NCI-H69 (cell line): Measurements from ENCODE around the gene AQP5.

ENCODE experiments used
- DNase-seq: peaks from one replicate; lab custom pipeline; 2025; lab: John Stamatoyannopoulos, UW

The AQP5 gene

DNA sequence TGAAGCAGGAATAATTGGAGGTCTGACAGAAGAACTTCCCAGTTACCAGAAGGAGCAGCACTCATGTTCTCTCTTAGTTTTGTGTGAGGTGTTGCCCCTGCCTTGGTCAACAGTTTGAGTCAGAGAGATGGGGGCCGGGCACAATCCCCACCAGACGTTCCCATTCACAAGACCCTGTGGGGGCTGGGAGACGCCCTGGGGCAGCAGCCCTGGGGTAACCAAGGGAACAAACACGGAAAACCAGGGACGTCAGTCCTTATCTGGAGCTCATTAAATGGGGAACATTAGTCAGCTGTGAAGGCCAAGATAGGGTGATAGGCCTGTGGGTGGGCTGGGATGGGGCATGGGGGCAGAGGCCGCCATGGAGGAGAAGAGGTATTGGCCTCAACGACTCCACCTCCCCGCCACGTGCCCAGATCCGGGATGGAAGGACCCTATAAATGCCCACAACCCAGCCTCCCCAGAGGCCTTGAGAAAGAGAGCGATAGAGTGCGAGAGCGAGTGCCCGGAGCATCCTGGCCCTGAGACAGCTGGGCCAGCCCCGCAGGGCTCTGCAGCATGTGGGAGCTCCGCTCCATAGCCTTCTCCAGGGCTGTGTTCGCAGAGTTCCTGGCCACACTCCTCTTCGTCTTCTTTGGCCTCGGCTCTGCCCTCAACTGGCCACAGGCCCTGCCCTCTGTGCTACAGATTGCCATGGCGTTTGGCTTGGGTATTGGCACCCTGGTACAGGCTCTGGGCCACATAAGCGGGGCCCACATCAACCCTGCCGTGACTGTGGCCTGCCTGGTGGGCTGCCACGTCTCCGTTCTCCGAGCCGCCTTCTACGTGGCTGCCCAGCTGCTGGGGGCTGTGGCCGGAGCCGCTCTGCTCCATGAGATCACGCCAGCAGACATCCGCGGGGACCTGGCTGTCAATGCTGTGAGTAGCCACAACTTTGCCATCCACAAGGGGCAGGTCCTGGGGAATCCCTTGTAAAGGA lies 11.1 kb upstream of the AQP5 start, which contains the start of gene AQP2:
AQP2 (plus strand) TSS at position 465 of the 979 bp plus-strand sequence; CDS start at position 559, 94 bp downstream.
- no peak for DNase-seq

- DNase-seq, result no peak
Measured at GRCh38 chr12:49951411-49952240, 10.0 kb upstream of the AQP5 start.

DNA sequence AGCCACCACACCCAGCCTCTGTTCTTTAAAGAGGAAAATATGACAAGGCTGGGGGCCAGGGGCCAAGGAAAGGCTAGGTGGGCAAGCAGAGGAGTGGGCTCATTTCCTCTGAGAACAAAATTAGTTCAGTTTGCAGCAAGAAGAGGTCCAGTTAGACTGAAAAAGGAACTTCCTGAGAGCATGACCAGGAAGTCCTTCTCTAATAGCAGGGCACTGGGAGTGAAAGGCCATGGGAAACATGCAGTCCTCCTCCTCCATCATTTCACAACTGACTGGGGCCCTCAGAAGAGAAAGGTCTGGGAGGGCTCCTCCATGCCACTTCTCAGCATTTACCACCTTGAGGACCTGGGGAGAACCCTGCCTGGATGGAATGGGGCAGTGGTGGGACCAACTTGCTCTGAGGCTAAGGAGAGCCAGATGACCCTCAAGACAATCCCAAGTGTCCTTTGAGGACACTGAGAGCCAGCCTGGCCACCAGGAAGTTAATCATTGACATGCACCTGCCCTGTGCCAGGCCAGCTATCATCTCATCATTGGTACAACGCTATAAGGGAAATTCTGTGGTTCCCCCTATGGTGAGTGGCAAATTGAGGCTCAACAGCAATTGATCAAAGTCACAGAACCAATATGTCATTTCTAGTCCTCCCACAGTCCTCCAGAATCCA lies 9.1 kb upstream of the AQP5 start:
- no peak for DNase-seq

GRCh38 chr12:49953151-49953550 lies 8.5 kb upstream of the AQP5 start:
- DNase-seq, result no peak

DNA sequence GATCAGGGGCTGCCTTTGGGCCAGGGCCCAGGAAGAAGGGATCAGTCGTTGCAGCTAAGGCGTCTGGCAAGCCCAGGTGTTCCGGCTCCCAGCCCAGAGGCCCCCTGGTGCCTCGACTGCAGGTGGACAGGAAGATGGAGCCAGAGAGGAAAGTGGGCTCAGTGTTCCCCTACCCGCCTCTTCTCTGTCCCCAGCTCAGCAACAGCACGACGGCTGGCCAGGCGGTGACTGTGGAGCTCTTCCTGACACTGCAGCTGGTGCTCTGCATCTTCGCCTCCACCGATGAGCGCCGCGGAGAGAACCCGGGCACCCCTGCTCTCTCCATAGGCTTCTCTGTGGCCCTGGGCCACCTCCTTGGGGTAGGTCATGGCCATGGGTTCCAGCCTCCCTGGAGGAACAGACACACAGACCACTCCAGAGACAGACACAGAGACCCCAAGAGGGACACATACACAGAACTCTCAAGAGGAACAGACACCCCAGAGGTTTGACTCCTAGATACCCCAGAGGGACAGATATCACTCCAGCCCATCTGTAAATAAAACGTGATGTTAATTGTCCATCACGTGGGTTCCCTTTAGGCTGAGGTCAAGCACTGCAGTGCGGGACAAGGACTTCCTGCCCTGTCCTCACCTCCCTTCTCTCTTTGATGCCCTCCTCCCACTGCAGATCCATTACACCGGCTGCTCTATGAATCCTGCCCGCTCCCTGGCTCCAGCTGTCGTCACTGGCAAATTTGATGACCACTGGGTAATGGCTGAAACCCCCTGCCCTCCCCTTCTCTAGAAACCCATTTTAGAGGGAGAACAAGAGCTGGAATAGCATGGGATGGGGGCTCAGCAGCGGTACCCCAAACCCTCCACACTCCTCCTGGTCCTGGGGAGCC lies 7.5 kb upstream of the AQP5 start:
- DNase-seq, result no peak

DNA sequence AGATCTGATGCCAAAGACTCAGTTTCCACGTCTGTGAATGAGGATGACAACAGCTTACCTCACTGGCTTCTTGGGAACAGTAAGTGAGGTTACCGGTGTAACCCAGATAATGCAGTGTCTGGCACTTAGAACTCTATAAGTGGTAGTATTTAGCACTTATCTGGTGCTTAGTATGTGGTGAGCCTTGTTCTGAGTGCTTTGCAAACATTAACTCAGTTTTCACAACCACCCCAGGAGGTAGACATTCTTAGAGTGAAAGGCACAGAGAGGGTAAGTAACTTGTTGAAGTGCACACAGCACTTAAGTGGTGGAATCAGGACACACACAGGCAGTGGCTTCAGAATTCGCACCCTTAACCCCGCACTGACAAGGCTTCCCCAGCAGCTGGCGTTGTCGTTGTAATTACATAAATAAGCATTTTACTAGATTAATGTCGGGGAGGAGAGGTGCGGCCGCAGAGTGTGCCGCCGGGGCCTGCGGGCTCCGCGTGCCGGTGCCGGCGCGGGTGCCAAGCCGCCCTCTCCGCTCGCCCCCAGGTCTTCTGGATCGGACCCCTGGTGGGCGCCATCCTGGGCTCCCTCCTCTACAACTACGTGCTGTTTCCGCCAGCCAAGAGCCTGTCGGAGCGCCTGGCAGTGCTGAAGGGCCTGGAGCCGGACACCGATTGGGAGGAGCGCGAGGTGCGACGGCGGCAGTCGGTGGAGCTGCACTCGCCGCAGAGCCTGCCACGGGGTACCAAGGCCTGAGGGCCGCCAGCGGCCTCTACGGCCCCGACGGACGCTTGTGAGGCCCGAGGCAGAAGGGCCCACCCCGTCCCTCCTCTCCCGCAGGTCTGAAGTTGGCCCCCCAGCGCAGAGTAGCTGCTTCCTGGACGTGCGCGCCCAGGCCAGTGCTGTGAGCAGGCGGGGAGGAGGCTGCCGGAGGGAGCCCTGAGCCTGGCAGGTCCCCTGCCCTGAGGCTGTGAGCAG lies 6.5 kb upstream of the AQP5 start:
- DNase-seq, result peak; percentile 17

DNA sequence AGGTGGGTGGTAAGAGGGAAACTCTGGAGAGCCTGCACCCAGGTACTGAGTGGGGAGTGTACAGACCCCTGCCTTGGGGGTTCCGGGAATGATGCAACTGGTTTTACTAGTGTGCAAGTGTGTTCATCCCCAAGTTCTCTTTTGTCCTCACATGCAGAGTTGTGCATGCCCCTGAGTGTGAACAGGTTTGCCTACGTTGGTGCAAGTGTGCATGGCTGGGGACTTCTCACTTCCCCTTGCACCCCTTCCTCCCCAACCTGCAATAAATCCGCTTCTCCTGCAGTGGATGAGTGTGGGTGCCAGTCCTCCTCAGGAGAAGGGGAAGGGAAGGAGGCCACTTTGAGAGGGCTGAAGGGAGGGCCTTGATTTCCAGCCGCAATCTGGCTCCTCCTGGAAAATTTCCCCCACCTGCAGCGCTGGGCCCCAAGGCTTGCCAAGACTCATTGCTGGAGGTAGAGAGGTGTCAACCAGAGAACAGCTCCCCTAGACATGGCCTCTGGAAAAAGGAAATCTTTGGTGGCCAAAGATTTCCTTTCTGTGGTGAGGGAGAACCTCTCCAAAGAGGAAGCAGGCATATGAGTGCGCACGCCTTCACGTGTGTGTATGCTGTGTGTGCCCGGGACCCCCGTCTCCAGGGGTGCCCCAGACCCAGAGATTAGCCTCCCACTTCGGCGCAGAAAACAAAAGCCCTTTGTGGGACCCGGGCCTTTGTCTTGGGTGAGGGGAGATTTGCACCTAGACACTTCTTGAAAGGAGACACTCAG lies 5.6 kb upstream of the AQP5 start:
- no peak for DNase-seq

GRCh38 chr12:49956663-49957569 lies 4.8 kb upstream of the AQP5 start:
- no peak for DNase-seq

GRCh38 chr12:49957570-49957967 lies 4.1 kb upstream of the AQP5 start:
- no peak for DNase-seq

DNA sequence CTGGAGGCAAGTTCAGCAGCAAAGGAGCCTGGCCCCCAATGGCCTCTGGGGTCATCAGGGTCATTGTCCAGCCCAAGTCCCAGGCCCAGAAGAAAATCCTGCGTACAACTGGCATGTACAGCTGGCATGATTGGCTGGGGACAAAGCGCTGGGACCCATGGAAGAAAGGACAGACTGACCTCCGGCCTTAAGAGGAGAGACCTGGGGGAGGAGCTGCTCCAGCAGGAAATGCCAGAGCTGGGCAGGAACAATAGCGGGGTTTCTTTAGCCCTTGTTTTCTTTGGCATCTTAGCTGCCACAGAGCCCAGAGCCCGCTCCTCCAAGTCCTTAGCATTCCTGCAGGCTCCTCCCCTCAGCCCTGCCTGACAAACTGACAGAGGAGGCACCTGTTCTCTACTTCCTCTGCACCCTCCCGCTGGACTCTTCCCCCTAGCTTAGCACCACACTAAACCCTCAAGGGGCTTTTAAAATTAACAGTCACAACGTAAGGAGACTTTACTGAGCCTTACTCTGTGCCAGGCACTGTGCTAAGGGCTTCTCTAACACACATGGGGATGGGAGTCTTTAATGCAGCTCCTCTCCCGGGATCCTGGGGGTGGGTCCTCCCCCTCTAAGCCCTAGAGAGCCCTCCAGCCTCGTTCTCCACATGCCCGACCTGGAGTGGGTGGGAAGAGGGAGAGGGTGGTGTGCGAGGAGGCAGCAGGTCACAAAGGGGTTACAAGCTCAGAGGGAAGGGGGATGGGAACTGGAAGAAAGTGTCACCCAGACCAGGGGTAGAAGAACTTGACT lies 1.8 kb upstream of the AQP5 start:
- peak; percentile 22 for DNase-seq

- DNase-seq, result no peak
Measured at GRCh38 chr12:49960474-49961110, 1.1 kb upstream of the AQP5 start.

- no peak for DNase-seq
Measured at GRCh38 chr12:49961993-49962764, 507 bp downstream of the AQP5 start.

GRCh38 chr12:49962861-49963765 lies 1.4 kb downstream of the AQP5 start:
- peak; percentile 95 for DNase-seq

GRCh38 chr12:49963976-49964815 lies 2.5 kb downstream of the AQP5 start:
- no peak for DNase-seq
